MM.1S (cell line): ENCODE data around the gene IGF2BP3.

Experiments
- DNase-seq: peaks from one replicate; pipeline ENCODE4 v3.0.0-alpha.2; 2015
- H2AFZ ChIP-seq: fragments of 300-600 bp; sonication (generic); 2 replicates; pipeline ENCODE4 v1.6.0; 2016; ENCODE audit warnings: antibody characterized with exemption, low read length
- H3F3A ChIP-seq: fragments of 300-600 bp; sonication (generic); 2 replicates; pipeline ENCODE4 v1.6.1; 2016; ENCODE audit warnings: mild to moderate bottlenecking, antibody characterized with exemption, low read length, moderate library complexity, mixed read lengths; ENCODE audit not compliant: insufficient read depth
- H3K27ac ChIP-seq: fragments of 300-600 bp; sonication (generic); 2 replicates; pipeline ENCODE4 v1.5.1; 2016; ENCODE audit warnings: mild to moderate bottlenecking, low read length
- H3K27me3 ChIP-seq: fragments of 300-600 bp; sonication (generic); replicated peaks from 2 replicates; pipeline ENCODE4 v1.6.0; 2016; ENCODE audit warnings: low read length; ENCODE audit not compliant: insufficient read depth
- H3K36me3 ChIP-seq: fragments of 300-600 bp; sonication (generic); replicated peaks from 2 replicates; pipeline ENCODE4 v1.6.1; 2016; ENCODE audit warnings: mild to moderate bottlenecking, low read length, mixed read lengths; ENCODE audit not compliant: insufficient read depth
- H3K4me1 ChIP-seq: fragments of 300-600 bp; sonication (generic); 2 replicates; pipeline ENCODE4 v1.6.1; 2016; ENCODE audit warnings: low read length, mixed read lengths
- H3K4me2 ChIP-seq: fragments of 300-600 bp; sonication (generic); 2 replicates; pipeline ENCODE4 v1.6.0; 2016; ENCODE audit warnings: low read depth, low read length
- H3K4me3 ChIP-seq: fragments of 300-600 bp; sonication (generic); 2 replicates; pipeline ENCODE4 v1.5.1; 2016; ENCODE audit warnings: low read length, mixed read lengths
- H3K79me2 ChIP-seq: fragments of 300-600 bp; sonication (generic); 2 replicates; pipeline ENCODE4 v1.6.1; 2016; ENCODE audit warnings: mixed run types, low read length, mixed read lengths
- H3K9ac ChIP-seq: fragments of 300-600 bp; sonication (generic); 2 replicates; pipeline ENCODE4 v1.6.1; 2016; ENCODE audit warnings: low read length, mixed read lengths
- H3K9me2 ChIP-seq: fragments of 300-600 bp; sonication (generic); replicated peaks from 2 replicates; pipeline ENCODE4 v1.6.1; 2016; ENCODE audit warnings: mild to moderate bottlenecking, low read length, mixed read lengths; ENCODE audit not compliant: insufficient read depth
- H3K9me3 ChIP-seq: fragments of 300-600 bp; sonication (generic); replicated peaks from 2 replicates; pipeline ENCODE4 v1.6.1; 2016; ENCODE audit warnings: mild to moderate bottlenecking, low read length, mixed read lengths; ENCODE audit not compliant: insufficient read depth
- H4K20me1 ChIP-seq: fragments of 300-600 bp; sonication (generic); 2 replicates; pipeline ENCODE4 v1.6.1; 2016; ENCODE audit warnings: mild to moderate bottlenecking, low read length, moderate library complexity, mixed read lengths; ENCODE audit not compliant: insufficient read depth
- CTCF ChIP-seq: fragments of 300-600 bp; sonication (generic); IDR thresholded peaks from 2 replicates; pipeline ENCODE4 v1.5.1; 2016; ENCODE audit warnings: antibody characterized with exemption, low read length, mixed read lengths
- EZH2 ChIP-seq: fragments of 300-600 bp; sonication (generic); optimal IDR thresholded peaks from 2 replicates; pipeline ENCODE3; 2017; ENCODE audit warnings: low read depth, mild to moderate bottlenecking, antibody characterized with exemption, low read length, mixed read lengths
- EZH2phosphoT487 ChIP-seq: fragments of 300-600 bp; sonication (generic); IDR thresholded peaks from 2 replicates; pipeline ENCODE4 v1.6.1; 2018; ENCODE audit warnings: antibody characterized with exemption, low read length

The IGF2BP3 gene

GRCh38 chr7:23426876-23427275 is 43.4 kb downstream of the IGF2BP3 start:
- DNase-seq = no peak

GRCh38 chr7:23422909-23423308 is 47.4 kb downstream of the IGF2BP3 start:
- DNase-seq = no peak
- Histone ChIP-seq H3K27me3 (no peaks in the 10 kb centered on the region), H3F3A (no peaks in the 10 kb centered on the region), H3K36me3 (no peaks in the 10 kb centered on the region), H3K9me3 (no peaks in the 10 kb centered on the region), H3K79me2 (no peaks in the 10 kb centered on the region), H3K9me2 (no peaks in the 10 kb centered on the region), H3K4me1 (no peaks in the 10 kb centered on the region), H3K27ac (no peak overlapping the region), H3K9ac (no peak overlapping the region), H3K4me3 (no peak overlapping the region), H2AFZ (no peak overlapping the region), H3K4me2 (no peak overlapping the region), H4K20me1 (no peaks in the 10 kb centered on the region)
- no peak for TF ChIP-seq EZH2phosphoT487
- TF ChIP-seq CTCF = no peak
- TF ChIP-seq EZH2 = no peak

More at GRCh38 chr7:23426876-23427275, 43.4 kb downstream of the IGF2BP3 start:
- Histone ChIP-seq H3K27me3 (no peaks in the 10 kb centered on the region), H3K36me3 (no peaks in the 10 kb centered on the region), H3K9ac (no peak overlapping the region), H4K20me1 (no peaks in the 10 kb centered on the region), H3K79me2 (no peaks in the 10 kb centered on the region), H3K9me2 (no peaks in the 10 kb centered on the region), H3K4me3 (no peak overlapping the region), H3F3A (no peaks in the 10 kb centered on the region), H3K4me2 (no peak overlapping the region), H3K9me3 (no peaks in the 10 kb centered on the region), H2AFZ (no peak overlapping the region), H3K27ac (no peak overlapping the region), H3K4me1 (no peaks in the 10 kb centered on the region)
- no peak for TF ChIP-seq EZH2phosphoT487
- TF ChIP-seq EZH2 = no peak
- TF ChIP-seq CTCF = no peak

- no peak overlapping the region for H3K9ac ChIP-seq
- no peak overlapping the region for H3K4me3 ChIP-seq
- no peak for TF ChIP-seq EZH2phosphoT487
- no peak for TF ChIP-seq EZH2
- no peak for TF ChIP-seq CTCF
- H3K4me2 ChIP-seq = no peak overlapping the region
- H2AFZ ChIP-seq = no peak overlapping the region
- DNase-seq = no peak
- no peaks in the 10 kb centered on the region for H3K9me2 ChIP-seq
- H3K79me2 ChIP-seq = no peaks in the 10 kb centered on the region
- no peaks in the 10 kb centered on the region for H4K20me1 ChIP-seq
- H3K4me1 ChIP-seq = 0 out of 2 replicates have a peak, but pooled peaks cover 3% of the 10 kb centered on the region
- H3K36me3 ChIP-seq = no peaks in the 10 kb centered on the region
- no peaks in the 10 kb centered on the region for H3K27me3 ChIP-seq
- H3K27ac ChIP-seq = no peak overlapping the region
- H3F3A ChIP-seq = no peaks in the 10 kb centered on the region
- no peaks in the 10 kb centered on the region for H3K9me3 ChIP-seq
Observed at GRCh38 chr7:23422384-23422783, 47.9 kb downstream of the IGF2BP3 start.
